Ramos (cell line): ENCODE measurements around the gene SLC2A1.

Experiments
- in situ Hi-C: fragments of 300-500 bp; cut with MboI; formaldehyde crosslinking; loops from one replicate; pipeline ENCODE4 v1.14.3; 2022; ENCODE audit warnings: low sequenced_read_pairs; ENCODE audit not compliant: unreplicated experiment

SLC2A1 gene

DNA sequence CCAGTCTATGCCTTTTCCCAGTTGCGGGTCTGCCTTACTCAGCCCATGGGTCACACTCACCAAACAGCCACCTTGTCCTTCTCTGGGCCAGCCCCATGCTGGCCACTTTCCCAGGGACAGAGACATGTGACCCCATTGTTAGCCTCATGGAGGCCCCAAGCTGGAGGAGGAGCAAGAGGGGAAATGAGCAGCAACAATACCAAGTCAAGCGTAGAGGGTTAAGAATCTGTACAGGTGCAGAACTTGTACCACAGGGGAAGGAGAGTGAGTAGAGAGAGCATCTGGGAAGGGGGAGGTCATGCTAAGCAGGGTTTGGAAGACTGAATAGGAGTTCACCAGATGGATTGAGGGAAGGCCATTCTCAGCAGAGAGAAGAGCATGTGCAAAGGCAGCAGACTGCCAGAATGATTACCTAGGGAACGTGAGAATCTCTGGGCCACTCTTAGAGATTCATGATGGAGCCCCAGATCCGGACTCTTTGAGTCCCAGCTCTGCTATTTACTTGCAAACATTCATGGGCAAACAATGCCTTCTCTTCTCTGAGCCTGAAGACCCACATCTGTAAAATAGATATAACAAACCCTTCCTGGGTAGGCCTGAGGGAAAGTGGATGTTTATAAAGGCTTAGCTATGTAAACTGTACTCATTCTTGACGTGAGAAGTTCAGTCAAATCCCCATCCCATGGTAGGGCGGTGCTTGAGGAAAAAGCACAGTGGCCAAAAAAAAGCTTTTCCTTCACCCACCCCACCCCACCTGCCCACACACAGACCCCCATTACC, 2.8 kb upstream of the SLC2A1 start:
- in situ Hi-C loops: no loop called here

DNA sequence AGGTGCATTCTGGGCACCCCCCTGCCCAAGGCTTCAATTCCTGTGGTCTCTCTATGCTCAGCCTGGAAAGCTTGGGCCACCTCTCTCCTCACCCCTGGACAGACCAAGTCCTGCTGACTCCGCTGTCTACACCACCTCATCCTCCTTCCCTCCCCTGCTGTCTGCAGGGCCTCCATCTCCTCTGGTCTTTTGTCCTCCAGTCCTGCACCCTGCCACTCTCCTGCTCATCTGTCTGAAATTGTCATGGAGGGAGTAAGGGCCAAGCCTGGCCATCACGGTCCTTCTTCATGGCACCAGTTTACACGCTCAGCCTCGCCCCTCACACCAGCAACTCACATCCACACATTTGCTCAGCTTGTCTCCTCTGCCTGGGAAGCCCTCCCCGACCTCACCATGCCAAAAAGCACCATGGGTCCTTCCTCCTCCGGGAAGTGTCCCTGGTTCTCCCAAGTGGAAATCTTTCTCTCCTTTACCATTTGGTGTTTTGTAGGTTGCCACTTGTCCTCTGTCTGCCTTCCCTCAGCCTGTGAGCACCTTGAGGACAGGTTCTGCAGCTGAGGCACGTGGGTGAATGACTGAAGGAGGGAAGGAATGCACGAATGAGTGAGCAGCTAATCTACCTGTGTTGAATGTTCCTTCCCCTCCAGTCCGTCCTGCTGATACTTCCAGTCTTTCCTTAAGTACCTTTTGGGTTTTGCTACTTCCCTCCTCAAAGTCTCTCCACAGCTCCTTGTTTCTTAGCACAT, 2.1 kb upstream of the SLC2A1 start:
- in situ Hi-C loops: no loop called here

DNA sequence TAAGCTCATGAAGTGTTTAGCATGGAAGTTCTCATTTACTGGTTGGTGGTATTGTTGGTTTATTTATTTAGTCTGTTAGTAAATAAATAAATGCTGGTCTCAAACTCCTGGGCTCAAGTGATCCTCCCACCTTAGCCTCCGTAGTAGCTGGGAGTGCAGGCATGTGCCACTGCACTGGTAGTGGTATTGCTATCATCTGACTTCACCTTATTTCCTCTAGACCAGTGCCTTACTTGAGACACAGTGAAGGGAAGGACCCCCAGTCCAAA, 1.4 kb upstream of the SLC2A1 start:
- in situ Hi-C loops: no loop called here

DNA sequence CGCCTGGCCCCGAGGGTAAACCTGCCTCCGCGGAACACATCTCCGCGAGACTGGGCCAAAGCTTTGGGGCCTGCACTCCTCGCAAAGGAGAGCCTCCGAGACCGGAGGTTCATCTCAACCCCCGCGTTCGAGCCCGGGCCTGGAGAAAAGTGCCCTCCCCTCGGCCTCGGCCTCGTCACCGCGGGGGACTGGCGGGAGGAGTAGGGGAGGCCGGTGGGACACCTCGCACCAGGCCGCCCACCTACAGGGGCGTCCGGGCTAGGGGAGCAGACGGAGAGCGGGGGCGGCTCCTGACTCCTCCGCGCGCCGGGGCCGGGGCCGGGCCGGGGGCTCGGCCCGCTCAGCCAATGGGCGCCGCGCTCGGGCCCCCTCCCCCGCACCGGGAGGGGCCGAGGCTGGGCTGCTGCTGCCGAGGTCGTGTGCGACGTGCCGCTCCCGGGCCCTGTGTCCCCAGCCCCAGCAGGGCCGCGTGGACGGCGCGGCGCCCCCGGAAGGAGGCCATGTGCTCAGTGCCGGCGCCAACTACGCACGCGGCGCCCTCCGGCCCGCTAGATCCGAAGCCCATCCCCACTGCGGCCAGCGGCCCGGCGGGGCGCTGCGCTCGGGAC, 684 bp downstream of the SLC2A1 start:
- in situ Hi-C loops: no loop called here

DNA sequence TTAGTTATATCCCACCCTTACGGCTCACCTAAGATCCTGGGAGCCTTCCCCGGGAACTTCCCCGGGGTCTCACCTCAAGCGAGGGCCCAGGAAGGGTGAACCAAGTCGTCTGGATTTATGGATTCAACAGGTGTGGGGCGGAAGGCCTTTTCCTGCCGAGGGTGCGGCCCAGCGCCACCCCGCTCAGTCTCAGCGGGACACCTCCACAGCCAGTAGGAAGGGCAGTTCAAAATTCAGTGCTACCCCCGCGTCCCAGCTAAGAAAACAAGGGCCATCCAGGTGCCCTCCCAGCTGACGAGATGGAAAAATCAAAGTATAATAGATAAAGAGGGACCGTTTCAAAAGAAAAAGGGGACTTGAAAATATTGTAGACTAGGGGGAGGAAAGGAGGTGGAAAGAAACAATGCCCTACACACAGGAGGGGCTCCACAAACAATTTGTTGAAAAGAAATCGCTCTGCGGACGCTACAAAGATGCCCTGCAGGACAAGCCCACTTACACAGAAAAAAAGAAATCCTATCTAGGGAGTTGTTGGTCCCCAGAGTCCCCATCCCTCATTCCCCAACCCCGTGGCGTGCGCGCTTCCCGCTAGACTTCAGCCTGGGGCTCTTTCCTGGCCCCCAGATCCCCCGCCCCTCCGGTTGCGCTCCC, 1.3 kb downstream of the SLC2A1 start:
- in situ Hi-C loops: no loop called here

DNA sequence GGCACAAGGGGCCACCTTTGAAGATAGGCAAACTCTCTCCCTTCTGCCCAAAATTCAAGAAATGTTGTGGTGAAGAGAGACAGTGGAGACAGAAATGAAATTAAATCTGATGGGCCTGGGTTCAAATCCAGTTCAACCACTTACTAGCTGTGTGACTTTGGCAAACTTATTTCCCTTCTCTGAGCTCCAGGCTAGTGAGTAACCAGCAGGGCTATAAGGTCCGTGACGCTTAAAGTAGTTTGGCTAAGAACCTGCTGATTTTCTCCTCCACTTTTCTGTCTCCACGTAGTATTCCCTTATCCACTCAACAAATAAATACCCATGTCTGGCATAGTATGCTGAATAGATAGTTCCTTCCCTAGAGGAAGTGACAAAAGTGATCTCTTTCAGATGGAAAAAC, 1.9 kb downstream of the SLC2A1 start:
- in situ Hi-C loops: no loop called here

DNA sequence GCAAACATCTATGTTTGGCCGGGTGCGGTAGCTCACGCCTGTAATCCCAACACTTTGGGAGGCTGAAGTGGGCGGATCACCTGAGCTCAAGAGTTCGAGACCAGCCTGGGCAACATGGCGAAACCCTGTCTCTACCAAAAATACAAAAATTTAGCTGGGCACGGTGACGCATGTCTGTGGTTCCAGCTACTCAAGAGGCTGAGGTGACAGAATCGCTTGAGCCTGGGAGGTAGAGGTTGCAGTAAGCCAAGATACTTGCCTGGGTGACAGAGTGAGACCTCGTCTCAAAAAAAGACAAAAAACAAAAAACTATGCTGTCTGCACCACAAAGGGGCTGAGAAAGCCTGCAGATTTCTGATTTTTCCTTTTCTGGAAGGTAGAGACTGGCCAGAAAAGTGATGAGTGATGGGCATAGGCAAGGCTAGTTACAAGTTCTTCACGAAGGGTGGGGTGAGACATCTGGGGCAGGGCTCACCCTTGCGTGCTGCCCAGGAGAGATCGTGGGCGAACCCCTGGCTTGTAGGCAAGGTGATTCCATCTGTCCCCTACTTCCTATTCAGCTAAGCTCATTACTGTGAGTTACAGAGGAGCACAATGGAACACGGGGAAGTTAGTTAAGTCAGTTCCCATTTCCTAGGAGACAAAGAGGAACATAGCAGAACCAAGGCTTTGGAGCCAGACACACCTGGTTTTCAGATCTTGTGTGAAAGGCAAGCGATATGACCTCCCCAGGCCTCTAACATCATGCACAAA, 3.2 kb downstream of the SLC2A1 start:
- in situ Hi-C loops: no loop called here

DNA sequence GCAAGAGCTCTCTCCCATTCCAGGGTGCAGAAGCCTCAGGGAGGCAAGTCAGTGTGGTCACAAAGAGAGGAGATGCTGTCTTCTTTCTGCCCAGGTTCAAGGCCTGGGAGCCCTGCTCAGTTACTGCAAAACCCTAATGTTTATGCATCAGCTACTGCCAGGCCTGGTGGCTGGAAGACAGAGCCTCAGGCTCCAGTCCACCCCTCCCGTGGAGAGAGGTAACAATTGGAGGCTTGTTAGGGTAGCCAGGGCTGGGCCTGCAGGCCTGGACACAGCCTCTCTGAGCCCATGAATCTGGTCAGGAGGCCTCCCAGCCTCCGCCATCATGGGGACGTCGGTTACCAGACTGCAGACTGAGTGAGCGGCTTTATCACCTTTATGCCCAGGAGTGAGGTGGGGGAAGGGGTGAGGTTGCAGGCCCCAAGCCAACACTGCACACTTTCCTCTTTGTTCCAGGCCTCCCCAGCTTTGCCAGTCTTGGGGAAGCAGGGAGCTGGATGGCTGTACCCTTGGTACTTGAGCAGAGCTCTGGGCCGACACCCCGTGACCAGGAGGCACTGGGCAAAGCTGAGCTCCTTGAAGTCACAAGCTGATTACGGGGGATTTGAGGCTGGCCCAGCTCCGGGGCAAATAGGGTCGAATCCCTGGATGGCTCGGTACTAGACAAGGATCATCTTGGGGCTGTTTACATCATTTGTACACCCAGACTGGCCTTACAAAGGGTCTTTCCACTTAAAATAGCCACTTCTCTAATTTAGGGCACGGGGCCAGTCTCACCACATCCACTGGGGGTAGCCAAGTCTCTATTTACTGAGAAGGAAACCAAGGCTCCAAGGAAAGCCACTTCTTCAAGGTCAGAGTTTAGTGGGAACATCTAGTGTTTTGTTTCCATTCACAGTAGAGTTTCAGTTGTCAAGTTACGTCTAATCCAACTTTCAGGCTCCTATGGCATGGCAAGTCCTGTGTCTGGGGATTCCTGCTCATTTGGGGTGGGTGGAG, 5.2 kb downstream of the SLC2A1 start:
- in situ Hi-C loops: no loop called here

DNA sequence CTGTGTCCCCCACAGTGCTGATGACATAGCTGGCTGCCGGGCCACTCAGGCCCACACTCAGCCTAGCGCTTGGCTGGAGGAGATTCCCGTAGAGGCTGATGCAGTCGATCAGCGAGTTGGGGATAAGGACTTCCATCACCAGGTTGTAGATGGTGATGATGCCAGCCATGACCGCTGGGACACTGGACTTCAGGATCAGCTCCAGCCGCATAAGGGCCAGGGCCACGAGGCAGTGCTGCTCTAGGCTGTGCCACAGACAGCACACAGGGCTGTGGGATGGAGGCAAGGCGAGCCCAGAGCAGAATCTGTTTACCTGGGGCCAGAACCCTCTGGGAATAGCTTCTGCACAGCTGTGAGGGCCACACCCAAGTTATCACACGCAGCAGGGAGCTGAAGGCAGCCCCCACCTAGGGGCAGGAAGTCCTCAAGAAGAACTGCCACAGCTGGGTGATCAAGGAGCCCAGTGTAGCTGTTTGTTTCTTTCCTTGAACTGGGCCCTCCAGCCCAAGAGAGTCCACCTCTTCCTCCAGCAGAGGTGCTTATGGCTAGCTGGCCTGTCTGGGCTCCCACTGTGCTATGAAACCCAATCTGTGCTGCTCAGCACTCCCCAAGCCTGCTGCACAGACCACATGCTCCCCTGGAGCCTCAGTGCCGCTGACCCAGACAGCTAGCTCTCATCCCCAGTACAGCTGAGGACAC, 6.2 kb downstream of the SLC2A1 start:
- in situ Hi-C loops: no loop called here

DNA sequence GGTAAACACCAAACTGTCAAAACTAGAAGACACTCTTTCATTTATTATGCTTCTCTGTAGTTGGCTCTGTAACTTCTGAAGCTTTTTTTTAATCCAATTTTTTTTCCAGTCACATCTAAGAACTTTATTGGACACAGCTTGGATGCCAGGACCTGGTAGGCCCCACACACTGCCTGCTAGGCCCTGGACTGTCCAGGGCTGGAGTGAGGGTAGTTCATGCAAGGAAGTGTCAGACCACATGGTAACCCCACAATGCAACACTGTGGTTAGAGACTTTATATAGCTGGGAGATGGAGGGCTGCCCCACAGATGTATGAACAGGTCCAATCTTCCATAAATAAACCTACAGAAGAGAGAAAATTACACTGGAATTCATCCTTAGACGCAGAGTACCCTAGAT, 7.1 kb downstream of the SLC2A1 start:
- in situ Hi-C loops: no loop called here

DNA sequence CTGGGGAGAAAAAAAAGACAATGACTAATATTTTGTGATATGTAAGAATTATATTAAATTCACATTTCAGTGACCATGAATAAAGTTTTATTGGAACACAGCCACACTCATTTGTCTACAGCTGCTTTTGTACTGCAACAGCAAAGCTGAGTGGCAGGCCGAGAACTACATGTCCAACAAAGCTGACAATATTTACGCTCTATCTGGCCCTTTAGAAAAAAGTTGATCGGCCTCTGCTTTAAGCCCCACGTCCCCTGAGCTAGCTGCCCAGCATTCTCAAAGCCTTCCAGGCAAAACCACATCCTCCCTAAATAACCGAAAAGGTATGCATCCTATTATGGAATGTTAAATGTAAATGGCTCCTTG, 8.6 kb downstream of the SLC2A1 start:
- in situ Hi-C loops: no loop called here

DNA sequence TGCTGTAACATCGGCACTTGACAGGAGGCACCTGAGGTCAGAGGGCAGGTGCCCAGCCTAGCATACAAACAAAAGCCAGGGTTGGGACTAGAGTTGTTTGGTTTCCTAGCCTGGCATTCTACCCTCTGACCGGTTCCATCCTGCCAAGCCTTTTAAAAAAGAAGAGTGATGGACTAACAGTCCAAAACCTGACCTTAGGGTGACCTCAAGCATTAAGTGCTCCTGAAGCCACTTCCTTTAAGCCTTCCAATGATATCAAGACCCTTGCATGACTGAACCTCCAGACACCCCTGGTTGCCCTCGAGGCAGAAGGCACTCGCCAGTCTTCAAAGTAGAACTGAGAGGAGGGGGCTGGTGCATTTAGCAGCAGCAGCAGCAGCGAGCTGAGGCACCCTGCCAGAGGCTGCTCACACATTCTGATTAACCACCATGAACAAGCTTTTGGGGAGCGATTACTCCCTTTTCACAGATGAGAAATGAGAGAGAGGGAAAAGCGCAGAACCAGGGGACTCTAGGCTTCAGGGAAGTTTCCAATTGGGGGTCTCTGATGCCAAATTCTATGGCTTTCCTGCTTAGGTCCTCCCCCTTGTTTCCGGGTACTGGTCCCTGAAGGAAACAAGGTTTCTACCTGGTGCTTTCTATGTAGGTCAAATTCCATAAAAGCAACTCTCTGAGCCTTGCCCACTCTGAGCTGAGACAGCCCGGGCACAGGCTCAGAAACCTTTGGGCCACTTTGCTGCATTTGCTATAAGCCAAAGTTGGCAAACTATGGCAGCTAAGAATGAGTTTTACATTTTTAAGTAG, 9.2 kb downstream of the SLC2A1 start:
- in situ Hi-C loops: no loop called here

DNA sequence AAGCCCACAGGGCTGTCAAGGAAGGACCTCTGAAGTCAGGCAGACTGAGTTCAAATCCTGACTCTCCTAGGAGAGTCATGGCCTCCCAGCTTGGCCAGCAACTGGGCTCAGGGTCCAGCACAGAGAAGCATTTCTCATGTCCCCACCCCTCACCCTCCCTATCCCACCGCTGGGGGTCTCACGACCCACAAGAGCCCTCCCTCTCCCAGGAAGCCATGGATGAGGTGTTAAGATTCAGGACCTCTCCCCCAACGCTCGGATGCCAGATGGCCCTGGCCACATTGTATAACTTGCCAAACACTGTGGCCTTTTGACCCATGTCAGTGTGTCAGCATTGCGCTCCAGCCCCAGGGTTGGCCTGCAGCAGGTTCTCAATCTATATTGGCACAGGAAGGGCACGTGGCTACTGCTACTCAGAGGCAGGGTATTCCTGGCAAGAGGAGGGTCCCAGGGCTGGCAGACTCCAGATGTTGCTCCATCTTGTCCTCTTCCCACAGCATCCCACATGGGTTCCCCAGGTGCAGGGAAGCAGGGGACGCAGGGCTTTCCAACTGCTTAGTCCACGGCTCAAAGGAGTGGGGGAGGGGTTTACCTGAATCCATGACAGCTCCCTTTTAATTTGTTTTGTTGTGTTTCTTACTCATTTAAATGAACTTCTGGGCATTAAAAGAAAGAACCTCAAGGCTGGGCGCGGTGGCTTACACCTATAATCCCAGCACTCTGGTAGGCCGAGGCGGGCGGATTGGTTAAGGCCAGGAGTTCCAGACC, 10.5 kb downstream of the SLC2A1 start:
- in situ Hi-C loops: no loop called here

DNA sequence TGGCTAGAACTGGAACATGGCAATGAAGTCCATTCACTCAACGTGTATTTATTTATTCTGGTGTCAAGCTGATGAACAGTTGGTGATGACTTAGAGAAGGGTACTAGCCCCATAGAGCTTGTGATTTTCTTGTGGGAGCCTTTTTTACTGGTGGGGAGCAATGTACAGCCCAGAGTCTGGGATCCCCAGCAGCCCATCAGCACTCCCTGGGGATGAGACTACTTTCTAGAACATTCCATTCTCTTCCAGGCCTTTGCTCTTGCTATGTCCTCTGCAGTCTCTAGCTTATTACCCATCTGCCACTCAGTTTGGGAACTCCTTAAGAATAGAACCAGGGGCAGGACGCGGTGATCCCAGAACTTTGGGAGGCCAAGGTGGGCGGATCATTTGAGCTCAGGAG, 11.6 kb downstream of the SLC2A1 start:
- in situ Hi-C loops: no loop called here

DNA sequence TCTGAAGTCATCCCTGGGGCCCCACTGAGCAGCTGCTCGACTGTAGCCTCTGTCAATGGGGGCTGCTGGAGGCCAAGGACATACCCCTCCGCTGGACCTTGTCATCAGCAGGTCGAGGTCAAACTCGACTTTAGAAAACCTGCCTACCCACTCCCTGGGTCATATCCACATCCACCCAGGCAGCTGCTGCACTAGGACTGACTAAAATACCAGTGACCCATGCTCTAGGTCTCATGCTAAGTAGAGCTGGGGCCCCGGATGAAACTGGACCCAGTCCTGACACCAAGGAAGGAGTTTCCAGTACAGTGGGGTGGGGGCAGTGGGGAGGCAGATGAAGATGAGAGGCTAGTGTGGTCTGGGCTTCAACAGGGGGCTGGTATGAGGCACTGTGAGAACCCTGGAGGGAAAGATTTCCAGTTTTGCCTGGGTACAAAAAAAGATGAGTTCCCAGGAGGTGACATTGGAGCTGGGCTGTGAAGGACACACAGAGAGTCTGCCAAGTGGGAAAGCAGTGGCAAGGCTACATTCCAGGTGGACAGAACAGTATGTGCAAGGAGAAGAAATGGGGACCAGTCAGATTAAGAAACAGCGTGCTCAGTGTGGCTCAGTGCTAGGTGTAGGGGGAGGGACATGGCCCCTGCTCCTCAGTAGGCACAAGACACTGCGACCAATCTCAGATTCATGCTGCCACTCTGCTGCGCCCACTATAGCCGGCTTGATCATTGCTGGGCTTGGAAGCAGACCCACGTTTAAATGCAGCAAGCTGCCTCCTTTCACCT, 12.4 kb downstream of the SLC2A1 start:
- in situ Hi-C loops: no loop called here

DNA sequence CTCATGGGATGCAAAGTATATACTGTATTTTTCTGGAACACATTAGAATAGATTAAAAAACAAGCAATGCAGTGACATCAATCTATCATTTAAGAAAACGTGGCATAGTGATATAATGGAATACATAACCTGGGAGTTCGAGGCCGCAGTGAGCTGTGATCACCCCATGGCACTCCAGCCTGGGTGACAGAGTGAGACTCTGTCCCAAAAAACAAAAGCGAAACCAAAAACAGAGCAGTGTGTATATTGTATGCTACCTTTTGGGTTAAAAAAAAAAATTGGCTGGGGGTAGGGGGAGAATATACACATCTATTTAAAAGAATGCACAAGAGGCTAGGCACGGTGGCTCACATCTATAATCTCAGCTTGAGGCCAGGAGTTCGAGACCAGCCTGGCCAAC, 13.5 kb downstream of the SLC2A1 start:
- in situ Hi-C loops: no loop called here
